GM12865 (cell line): ENCODE measurements around the gene TWF2.
A peak's percentile ranks its signal among the peaks of the same experiment; 100 is the strongest.

ENCODE experiments used
- DNase-seq: peaks from one replicate; pipeline ENCODE4 v3.0.0; 2010; ENCODE audit warnings: low read depth
- H3K4me3 ChIP-seq: 2 replicates; pipeline ENCODE4 v1.5.1; 2011; ENCODE audit warnings: mild to moderate bottlenecking, low read depth, low read length, control low read depth
- TF ChIP-seq, protein P1 (sequence below): IDR thresholded peaks from 2 replicates; pipeline ENCODE4 v1.5.1; 2011; ENCODE audit warnings: low read length, control low read depth, low read depth, inconsistent platforms; ENCODE audit not compliant: insufficient read depth; ENCODE audit errors: missing control alignments

TWF2 gene

GRCh38 chr3:52223449-52224408 is 15.2 kb downstream of the TWF2 start:
- no peak overlapping the region for H3K4me3 ChIP-seq
- TF ChIP-seq, protein P1, sequence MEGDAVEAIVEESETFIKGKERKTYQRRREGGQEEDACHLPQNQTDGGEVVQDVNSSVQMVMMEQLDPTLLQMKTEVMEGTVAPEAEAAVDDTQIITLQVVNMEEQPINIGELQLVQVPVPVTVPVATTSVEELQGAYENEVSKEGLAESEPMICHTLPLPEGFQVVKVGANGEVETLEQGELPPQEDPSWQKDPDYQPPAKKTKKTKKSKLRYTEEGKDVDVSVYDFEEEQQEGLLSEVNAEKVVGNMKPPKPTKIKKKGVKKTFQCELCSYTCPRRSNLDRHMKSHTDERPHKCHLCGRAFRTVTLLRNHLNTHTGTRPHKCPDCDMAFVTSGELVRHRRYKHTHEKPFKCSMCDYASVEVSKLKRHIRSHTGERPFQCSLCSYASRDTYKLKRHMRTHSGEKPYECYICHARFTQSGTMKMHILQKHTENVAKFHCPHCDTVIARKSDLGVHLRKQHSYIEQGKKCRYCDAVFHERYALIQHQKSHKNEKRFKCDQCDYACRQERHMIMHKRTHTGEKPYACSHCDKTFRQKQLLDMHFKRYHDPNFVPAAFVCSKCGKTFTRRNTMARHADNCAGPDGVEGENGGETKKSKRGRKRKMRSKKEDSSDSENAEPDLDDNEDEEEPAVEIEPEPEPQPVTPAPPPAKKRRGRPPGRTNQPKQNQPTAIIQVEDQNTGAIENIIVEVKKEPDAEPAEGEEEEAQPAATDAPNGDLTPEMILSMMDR: no peak
- DNase-seq: no peak

GRCh38 chr3:52222319-52223221 is 16.4 kb downstream of the TWF2 start:
- H3K4me3 ChIP-seq: no peak overlapping the region
- DNase-seq: no peak
- TF ChIP-seq, protein P1: no peak

GRCh38 chr3:52221563-52222318 is 17.2 kb downstream of the TWF2 start:
- no peak for DNase-seq
- no peak overlapping the region for H3K4me3 ChIP-seq

GRCh38 chr3:52221141-52221562 is 17.8 kb downstream of the TWF2 start:
- no peak for DNase-seq
- H3K4me3 ChIP-seq: no peak overlapping the region
- TF ChIP-seq, protein P1: no peak

More at GRCh38 chr3:52221563-52222318, 17.2 kb downstream of the TWF2 start:
- TF ChIP-seq, protein P1: no peak

DNA sequence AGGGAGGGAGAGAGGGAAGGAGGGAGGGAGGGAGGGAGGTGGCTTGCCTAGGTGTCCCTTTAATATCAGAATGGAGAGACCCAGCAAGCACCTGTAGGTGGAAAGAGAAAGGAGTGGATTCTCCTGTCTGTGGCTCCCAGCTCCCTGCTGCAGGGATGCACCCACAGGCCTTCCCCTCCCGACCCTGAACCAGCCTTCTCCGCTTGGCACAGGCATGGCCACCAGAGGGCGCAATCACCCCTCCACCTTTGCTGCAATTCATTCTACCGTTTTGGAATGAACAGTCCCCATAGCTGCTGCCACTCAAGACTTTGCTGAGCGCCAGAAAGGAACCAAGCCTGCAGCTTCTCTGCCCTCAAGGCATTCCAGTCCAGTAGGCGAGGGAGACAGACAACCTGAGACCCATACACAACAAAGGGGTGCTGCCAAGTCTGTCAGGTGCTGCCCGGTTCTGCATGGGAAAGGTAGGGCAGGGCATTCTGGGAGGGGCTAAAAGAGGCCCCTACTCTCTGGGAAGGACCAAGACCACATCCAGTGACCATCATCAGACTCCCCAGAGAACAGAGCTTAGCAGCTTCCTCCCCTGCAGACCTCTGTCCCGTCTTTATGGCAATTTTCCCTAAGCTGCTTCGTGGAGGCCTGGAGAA is 18.5 kb downstream of the TWF2 start:
- DNase-seq: peak; percentile 85
- H3K4me3 ChIP-seq: no peak overlapping the region
- TF ChIP-seq, protein P1: peak; percentile 96
